AG04450 (cell line): Measurements from ENCODE around the gene ZNF275. TPM values are rescaled to one million over a fixed set of nuclear protein-coding genes. Genes with fewer than 3 reads are reported as not detected.
A peak's percentile ranks its signal among the peaks of the same experiment; 100 is the strongest.

Source experiments
- CTCF ChIA-PET: fragments of 300-600, 350-600 bp; formaldehyde crosslinking; extraction: SDS; loops from one replicate; lab custom pipeline; 2022; ENCODE audit warnings: antibody characterized with exemption, inconsistent platforms; lab: Charles Lee
- POLR2A ChIA-PET: fragments of 350-600 bp; formaldehyde crosslinking; extraction: SDS; loops from one replicate; lab custom pipeline; 2021; ENCODE audit warnings: antibody characterized with exemption, inconsistent platforms; lab: Yijun Ruan, JAX
- DNase-seq: peaks from one replicate; pipeline ENCODE4 v3.0.0-alpha.2; 2011; ENCODE audit warnings: low read depth, low spot score
- H3K27ac ChIP-seq: one replicate; pipeline ENCODE4 v1.5.1; 2012; ENCODE audit warnings: low read depth, low read length, control low read depth
- H3K27me3 ChIP-seq: one replicate; pipeline ENCODE4 v1.6.0; 2012; ENCODE audit warnings: low read length; ENCODE audit not compliant: control insufficient read depth, insufficient read depth
- H3K4me3 ChIP-seq: 2 replicates; pipeline ENCODE4 v1.5.1; 2011; ENCODE audit warnings: mild to moderate bottlenecking, low read depth, low read length, control low read depth
- H3K9me3 ChIP-seq: 2 replicates; pipeline ENCODE4 v1.5.1; 2012; ENCODE audit warnings: low read length; ENCODE audit not compliant: control insufficient read depth, insufficient read depth
- CTCF ChIP-seq: IDR thresholded peaks from 2 replicates; pipeline ENCODE4 v1.5.1; 2011; ENCODE audit warnings: low read depth, low read length, control low read depth, inconsistent platforms
- polyA plus RNA-seq: library from polyadenylated mRNA; depleted of rRNA; stranded (reverse); fragments of >200 nt; gene quantifications from 2 replicates; pipeline ENCODE4 v1.2.3, GENCODE V29; 2011

ZNF275 gene
- polyA plus RNA-seq, 1 experiment = 15.0 TPM

- Histone ChIP-seq H3K9me3 (no peaks in the 10 kb centered on the region), H3K4me3 (peak overlapping the region; percentile 71), H3K27me3 (peaks cover 6% of the 10 kb centered on the region), H3K27ac (peak overlapping the region; percentile 21)
- TF ChIP-seq CTCF = no peak
- CTCF ChIA-PET = no interaction called here
- no peak for DNase-seq
- POLR2A ChIA-PET = interaction anchor here (0.6 to 1.0 kb wide), 4 partner anchors 10 to 170 kb away, joined by 3 to 4 read pairs (median 4); no protein-coding TSS in a partner anchor
These were observed 822 bp downstream of the ZNF275 start for GRCh38 chrX:153334654-153335295.

DNA sequence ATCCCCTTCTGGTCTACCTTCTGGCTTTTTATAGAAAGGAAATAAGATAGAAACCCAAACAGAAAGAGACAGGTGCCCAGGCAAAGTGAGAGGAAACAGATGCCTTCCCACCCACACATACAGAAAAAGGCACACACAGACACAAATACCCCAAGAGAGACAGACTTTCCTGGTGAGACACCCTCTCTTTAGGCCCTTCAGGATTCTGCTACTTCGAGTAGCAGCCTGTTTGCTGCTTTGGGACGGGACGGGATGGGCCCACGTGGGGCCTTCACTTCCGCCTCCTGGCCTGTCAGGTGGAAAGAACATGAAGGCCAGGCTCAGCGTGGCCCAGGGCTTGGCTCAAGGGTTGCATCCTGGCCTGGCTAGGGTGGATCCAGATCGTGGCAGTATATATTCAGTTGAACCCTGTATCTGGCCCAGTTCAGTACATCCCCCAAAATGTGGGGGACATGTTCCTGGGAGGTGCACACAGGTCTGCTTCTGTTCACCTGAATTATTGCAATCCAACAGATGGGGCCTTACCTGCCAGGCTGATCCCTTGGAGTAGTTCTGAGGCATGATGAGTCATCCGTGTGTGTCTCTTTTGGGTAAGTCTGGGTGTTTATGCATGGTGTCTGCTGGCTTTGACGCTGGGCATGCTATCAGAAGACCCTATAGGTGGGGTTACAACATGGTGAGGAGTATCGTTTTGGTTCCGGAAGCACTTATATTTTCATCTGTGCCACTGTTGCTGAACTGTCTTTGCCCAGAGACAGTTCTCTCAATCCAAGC, 2.4 kb downstream of the ZNF275 start:
- ChIA-PET CTCF (no interaction called here), POLR2A (no interaction called here)
- no peak for DNase-seq
- no peak for TF ChIP-seq CTCF
- Histone ChIP-seq H3K4me3 (no peak overlapping the region), H3K9me3 (no peaks in the 10 kb centered on the region), H3K27ac (no peak overlapping the region), H3K27me3 (no peaks in the 10 kb centered on the region)

DNA sequence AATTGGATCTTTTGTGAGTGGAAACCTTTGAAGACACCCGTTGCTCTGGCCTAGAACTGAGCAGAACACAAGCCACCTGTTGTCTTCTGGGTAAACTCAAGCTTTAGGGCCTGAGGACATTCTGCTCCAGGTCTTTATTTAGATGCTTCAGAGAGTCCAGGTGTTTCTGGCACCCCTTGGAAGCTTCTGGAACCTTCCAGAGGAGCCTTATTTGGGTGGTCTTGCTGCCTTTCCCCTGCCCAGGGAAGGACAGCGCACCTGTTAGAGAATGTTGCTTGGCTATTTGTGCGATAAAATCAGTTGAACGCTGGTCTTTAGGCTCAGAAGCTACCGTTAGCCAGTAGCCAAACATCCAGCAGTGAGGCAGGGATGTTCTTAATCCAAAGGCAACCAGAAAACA, 3.0 kb downstream of the ZNF275 start:
- ChIA-PET CTCF (no interaction called here), POLR2A (no interaction called here)
- H3K27me3 ChIP-seq = no peaks in the 10 kb centered on the region
- H3K4me3 ChIP-seq = no peak overlapping the region
- H3K27ac ChIP-seq = no peak overlapping the region
- TF ChIP-seq CTCF = no peak
- DNase-seq = no peak
- no peaks in the 10 kb centered on the region for H3K9me3 ChIP-seq

DNA sequence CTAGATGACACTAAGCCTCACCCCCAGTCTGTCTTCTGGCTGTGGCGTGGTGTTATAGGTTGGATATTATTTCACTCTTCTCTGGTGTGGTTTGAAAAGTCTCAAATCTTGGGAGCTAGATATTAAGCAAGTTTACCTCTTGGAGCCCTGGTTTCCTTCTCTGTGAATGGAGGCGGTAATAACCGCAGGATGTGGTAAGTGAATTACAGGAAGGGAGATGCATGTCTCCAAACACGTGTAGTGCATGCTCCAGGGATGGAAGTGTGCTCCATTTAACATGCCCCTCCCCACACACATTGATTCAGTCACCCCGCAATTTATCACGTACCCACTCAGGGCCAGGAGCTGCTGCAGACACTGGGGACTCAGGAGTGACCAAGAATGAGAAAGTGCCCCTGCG, 4.9 kb downstream of the ZNF275 start:
- no peak overlapping the region for H3K27ac ChIP-seq
- no peak for TF ChIP-seq CTCF
- no peak for DNase-seq
- no peak overlapping the region for H3K4me3 ChIP-seq
- H3K9me3 ChIP-seq = no peaks in the 10 kb centered on the region
- POLR2A ChIA-PET = no interaction called here
- H3K27me3 ChIP-seq = no peaks in the 10 kb centered on the region
- CTCF ChIA-PET = no interaction called here

DNA sequence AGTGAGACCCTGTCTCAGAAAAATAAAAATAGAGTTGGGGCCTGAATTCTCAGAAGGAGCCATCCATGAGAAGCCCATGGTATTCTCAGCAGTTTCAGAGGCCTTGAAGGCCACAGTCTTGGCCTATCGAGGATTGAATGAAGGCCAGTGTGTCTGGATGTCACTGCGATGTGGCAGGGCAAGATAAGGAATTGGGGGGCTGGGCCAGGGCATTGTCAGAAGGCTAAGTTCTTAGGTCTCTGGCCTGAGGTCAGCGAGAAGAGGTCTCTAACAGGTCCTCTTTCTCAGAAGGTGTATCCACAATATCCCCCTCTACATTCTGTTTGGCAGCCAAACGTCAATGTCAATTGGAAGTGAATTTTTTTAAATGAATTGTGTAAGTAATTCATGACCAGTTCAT, 5.7 kb downstream of the ZNF275 start:
- ChIA-PET POLR2A (no interaction called here), CTCF (no interaction called here)
- no peaks in the 10 kb centered on the region for H3K27me3 ChIP-seq
- TF ChIP-seq CTCF = no peak
- no peak overlapping the region for H3K27ac ChIP-seq
- H3K9me3 ChIP-seq = no peaks in the 10 kb centered on the region
- no peak for DNase-seq
- no peak overlapping the region for H3K4me3 ChIP-seq
